ENCODE results near the gene GLT6D1.

DNA sequence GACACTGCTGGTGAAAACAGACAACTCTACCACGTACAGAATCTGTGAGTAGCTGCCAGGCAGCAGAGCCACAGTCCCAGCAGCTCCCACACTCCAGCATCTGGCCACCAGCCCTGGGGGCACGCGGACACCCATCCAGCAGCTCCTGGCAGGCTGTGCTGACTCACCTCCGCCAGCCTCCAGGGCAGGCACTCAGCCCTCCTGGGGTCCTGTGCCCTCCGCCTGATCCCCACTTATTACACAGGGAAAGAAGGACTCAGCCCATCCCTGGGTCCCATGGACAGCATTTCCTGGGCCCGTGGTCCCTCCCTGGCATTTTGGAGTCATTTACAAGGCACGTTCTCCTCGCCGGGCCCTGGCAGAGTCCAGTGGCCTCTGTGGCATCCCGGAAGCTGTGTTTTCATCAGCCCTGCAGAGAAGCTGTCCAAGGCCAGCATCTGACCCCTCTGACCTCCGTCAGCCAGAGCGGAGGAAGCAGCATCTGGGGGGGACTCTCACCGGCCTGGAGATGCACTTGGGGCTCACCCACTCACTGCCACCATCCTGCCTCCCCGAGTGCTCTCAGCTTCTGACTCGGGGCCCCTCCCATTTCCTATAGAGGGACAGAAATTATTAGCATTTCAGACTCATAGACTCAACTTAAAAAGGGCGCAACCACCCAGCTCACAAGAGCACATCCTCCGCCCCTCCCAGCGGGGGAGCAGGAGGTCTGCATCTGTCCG lies 56.2 kb downstream of the GLT6D1 start:
- no peak for TF ChIP-seq TBP (IDR thresholded peaks at IDR 0.05; ENCODE audit: low read depth, low read length)
- TF ChIP-seq RFX5 (IDR thresholded peaks at IDR 0.05; ENCODE audit: borderline replicate concordance, low read depth, low read length): no peak
- TF ChIP-seq RNF2 (IDR thresholded peaks at IDR 0.05; ENCODE audit: borderline replicate concordance, low read depth, low read length, missing control alignments, poor library complexity, severe bottlenecking): no peak
- TF ChIP-seq, protein P1, sequence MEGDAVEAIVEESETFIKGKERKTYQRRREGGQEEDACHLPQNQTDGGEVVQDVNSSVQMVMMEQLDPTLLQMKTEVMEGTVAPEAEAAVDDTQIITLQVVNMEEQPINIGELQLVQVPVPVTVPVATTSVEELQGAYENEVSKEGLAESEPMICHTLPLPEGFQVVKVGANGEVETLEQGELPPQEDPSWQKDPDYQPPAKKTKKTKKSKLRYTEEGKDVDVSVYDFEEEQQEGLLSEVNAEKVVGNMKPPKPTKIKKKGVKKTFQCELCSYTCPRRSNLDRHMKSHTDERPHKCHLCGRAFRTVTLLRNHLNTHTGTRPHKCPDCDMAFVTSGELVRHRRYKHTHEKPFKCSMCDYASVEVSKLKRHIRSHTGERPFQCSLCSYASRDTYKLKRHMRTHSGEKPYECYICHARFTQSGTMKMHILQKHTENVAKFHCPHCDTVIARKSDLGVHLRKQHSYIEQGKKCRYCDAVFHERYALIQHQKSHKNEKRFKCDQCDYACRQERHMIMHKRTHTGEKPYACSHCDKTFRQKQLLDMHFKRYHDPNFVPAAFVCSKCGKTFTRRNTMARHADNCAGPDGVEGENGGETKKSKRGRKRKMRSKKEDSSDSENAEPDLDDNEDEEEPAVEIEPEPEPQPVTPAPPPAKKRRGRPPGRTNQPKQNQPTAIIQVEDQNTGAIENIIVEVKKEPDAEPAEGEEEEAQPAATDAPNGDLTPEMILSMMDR (IDR thresholded peaks at IDR 0.05; ENCODE audit: control extremely low read depth in 1 of 3, insufficient read depth in 1 of 3, low read depth in 1 of 3, low read length in 3 of 3): no peak
- TF ChIP-seq JUN (IDR thresholded peaks at IDR 0.05; ENCODE audit: low read depth, low read length): no peak
- TF ChIP-seq TEAD4 (IDR thresholded peaks at IDR 0.05; ENCODE audit: low read depth, low read length): no peak
- no peak for TF ChIP-seq EP300 (IDR thresholded peaks at IDR 0.05; ENCODE audit: borderline replicate concordance in 1 of 2, low read depth in 2 of 2, low read length in 2 of 2)
- no peak for TF ChIP-seq EZH2 (IDR thresholded peaks at IDR 0.05; ENCODE audit: low read depth, low read length, severe bottlenecking)
- TF ChIP-seq HDAC2 (IDR thresholded peaks at IDR 0.05; ENCODE audit: borderline replicate concordance in 1 of 2, low read depth in 2 of 2, low read length in 2 of 2): no peak

Data from H1 (cell line).